Measurements from ENCODE around the gene WARS2.

DNA sequence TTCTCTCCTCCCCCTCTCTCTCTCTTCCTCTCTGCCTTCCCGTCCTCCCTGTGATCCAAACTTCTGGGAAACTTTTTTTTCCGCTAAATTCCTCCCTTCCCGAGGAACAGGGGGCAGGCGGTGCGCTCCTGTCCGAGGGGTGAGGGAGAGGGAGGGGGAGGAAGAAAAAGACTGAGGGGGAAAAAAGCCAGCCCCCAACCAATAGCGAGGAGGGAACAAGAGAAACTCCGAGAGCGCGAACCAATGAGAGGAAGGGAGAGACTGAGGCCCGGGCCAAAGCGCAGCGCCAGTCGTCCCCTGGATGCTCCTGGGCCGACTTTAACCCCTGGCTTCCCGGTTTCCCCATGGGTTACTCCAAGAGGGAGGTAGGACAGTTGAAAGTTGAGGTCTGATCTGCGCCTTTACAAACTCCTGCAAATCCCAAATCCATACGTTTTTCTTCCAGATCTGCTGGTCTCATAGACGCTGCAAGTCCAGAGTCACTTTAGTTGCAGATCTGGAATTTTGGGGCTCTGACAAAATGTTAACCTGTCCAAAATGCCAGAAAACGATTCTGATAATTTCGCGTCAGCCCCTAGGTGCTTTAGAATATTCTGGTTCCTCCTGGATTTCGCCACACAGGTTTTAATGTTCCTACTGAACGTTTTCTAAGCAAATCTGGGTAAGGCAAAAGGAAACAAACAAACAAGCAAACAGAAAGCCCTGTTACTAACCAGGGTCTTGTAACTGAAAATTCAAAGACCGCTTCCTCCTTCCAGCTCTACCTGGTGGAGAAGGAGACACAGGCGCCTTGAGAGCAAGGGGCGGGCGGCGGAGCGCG is 152.1 kb downstream of the WARS2 start, which contains the start of gene TBX15:
- TF ChIP-seq, protein P1, sequence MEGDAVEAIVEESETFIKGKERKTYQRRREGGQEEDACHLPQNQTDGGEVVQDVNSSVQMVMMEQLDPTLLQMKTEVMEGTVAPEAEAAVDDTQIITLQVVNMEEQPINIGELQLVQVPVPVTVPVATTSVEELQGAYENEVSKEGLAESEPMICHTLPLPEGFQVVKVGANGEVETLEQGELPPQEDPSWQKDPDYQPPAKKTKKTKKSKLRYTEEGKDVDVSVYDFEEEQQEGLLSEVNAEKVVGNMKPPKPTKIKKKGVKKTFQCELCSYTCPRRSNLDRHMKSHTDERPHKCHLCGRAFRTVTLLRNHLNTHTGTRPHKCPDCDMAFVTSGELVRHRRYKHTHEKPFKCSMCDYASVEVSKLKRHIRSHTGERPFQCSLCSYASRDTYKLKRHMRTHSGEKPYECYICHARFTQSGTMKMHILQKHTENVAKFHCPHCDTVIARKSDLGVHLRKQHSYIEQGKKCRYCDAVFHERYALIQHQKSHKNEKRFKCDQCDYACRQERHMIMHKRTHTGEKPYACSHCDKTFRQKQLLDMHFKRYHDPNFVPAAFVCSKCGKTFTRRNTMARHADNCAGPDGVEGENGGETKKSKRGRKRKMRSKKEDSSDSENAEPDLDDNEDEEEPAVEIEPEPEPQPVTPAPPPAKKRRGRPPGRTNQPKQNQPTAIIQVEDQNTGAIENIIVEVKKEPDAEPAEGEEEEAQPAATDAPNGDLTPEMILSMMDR (conservative IDR thresholded peaks at IDR 0.05; ENCODE audit: low read depth, low read length), result no peak
- no peak for TF ChIP-seq EZH2 (IDR thresholded peaks at IDR 0.05; ENCODE audit: borderline replicate concordance, low read depth, low read length, poor library complexity, severe bottlenecking)
